Skeletal muscle tissue (tissue), 4 donors: ENCODE results near the gene CACNA1G. TPM values are rescaled to one million over a fixed set of nuclear protein-coding genes. Genes with fewer than 3 reads are reported as not detected.

Experiments
- H3K27ac ChIP-seq: one replicate; pipeline ENCODE4 v1.7.0; 2013; ENCODE audit warnings: mild to moderate bottlenecking, low read depth, low read length, inconsistent platforms
- H3K27me3 ChIP-seq, 3 donors: one replicate each; pipeline ENCODE4 v1.7.0; 2013; ENCODE audit warnings: low read length in 3 of 3; ENCODE audit not compliant: control insufficient read depth in 3 of 3, insufficient read depth in 3 of 3
- H3K36me3 ChIP-seq, 3 donors: one replicate each; pipeline ENCODE4 v1.7.0; 2013; ENCODE audit warnings: low read length in 3 of 3; ENCODE audit not compliant: control insufficient read depth in 3 of 3, insufficient read depth in 3 of 3
- H3K4me1 ChIP-seq, 3 donors: one replicate each; pipeline ENCODE4 v1.7.0; 2013; ENCODE audit warnings: low read length in 3 of 3, mild to moderate bottlenecking in 3 of 3; ENCODE audit not compliant: control insufficient read depth in 3 of 3, insufficient read depth in 3 of 3
- H3K4me3 ChIP-seq, 3 donors: one replicate each; pipeline ENCODE4 v1.7.0; 2013; ENCODE audit warnings: low read length in 3 of 3
- H3K9ac ChIP-seq, 3 donors: one replicate each; pipeline ENCODE4 v1.7.0; 2013; ENCODE audit warnings: low read length in 3 of 3, mild to moderate bottlenecking in 3 of 3, moderate library complexity in 2 of 3, low read depth in 1 of 3
- H3K9me3 ChIP-seq, 3 donors: one replicate each; pipeline ENCODE4 v1.7.0; 2013; ENCODE audit warnings: low read length in 3 of 3; ENCODE audit not compliant: control insufficient read depth in 3 of 3
- total RNA-seq: library from RNA; depleted of rRNA; stranded (reverse); fragments of >200 nt; gene quantifications from one replicate; pipeline ENCODE4 v1.2.3, GENCODE V29; 2014
- donor health status: Osteomylitis.

Gene CACNA1G
- total RNA-seq, 1 donor from 2014 or later = 3.7 TPM

GRCh38 chr17:50563092-50563511, 2.6 kb downstream of the CACNA1G start:
- peaks cover 17 to 26% (median 25%) of the 10 kb centered on the region in 3 donors for H3K4me1 ChIP-seq
- peaks cover 54 to 77% (median 67%) of the 10 kb centered on the region in 3 donors for H3K27me3 ChIP-seq
- no peak overlapping the region for H3K27ac ChIP-seq

GRCh38 chr17:50564916-50565315, 4.4 kb downstream of the CACNA1G start:
- H3K4me1 ChIP-seq = peaks cover 7 to 16% (median 13%) of the 10 kb centered on the region in 3 donors

More at GRCh38 chr17:50563092-50563511, 2.6 kb downstream of the CACNA1G start:
- Histone ChIP-seq H3K36me3 (no peaks in the 10 kb centered on the region), H3K9ac (no peak overlapping the region), H3K9me3 (no peaks in the 10 kb centered on the region), H3K4me3 (no peak overlapping the region)

GRCh38 chr17:50565402-50566350, 5.2 kb downstream of the CACNA1G start:
- H3K36me3 ChIP-seq = no peaks in the 10 kb centered on the region
- peak overlapping the region; percentile 30 for H3K27ac ChIP-seq
- no peak overlapping the region for H3K4me3 ChIP-seq
- H3K27me3 ChIP-seq = peaks cover 32 to 57% (median 47%) of the 10 kb centered on the region in 3 donors
- no peaks in the 10 kb centered on the region for H3K9me3 ChIP-seq
- peak overlapping the region in 1 of 3 donors; percentile 8 for H3K9ac ChIP-seq
- H3K4me1 ChIP-seq = peaks cover 2 to 11% (median 9%) of the 10 kb centered on the region in 3 donors

More at GRCh38 chr17:50564916-50565315, 4.4 kb downstream of the CACNA1G start:
- Histone ChIP-seq H3K9me3 (no peaks in the 10 kb centered on the region), H3K27me3 (peaks cover 36 to 62% (median 51%) of the 10 kb centered on the region in 3 donors), H3K36me3 (no peaks in the 10 kb centered on the region), H3K9ac (no peak overlapping the region), H3K4me3 (no peak overlapping the region), H3K27ac (peak overlapping the region; percentile 30)

- Histone ChIP-seq H3K36me3 (no peaks in the 10 kb centered on the region), H3K27me3 (peaks cover 32 to 52% (median 39%) of the 10 kb centered on the region in 3 donors), H3K9me3 (no peaks in the 10 kb centered on the region), H3K4me3 (no peak overlapping the region), H3K4me1 (peaks cover 0 to 11% (median 5%) of the 10 kb centered on the region in 3 donors), H3K27ac (no peak overlapping the region), H3K9ac (no peak overlapping the region)
Observed at GRCh38 chr17:50566886-50567285, 6.4 kb downstream of the CACNA1G start.

- no peak overlapping the region for H3K9ac ChIP-seq
- no peak overlapping the region for H3K4me3 ChIP-seq
- H3K4me1 ChIP-seq = peaks cover 0 to 11% (median 5%) of the 10 kb centered on the region in 3 donors
- H3K27me3 ChIP-seq = peaks cover 16 to 37% (median 22%) of the 10 kb centered on the region in 3 donors
- no peaks in the 10 kb centered on the region for H3K9me3 ChIP-seq
- H3K27ac ChIP-seq = no peak overlapping the region
- no peaks in the 10 kb centered on the region for H3K36me3 ChIP-seq
Observed at GRCh38 chr17:50568659-50569058, 8.1 kb downstream of the CACNA1G start.

- peaks cover 0 to 10% (median 5%) of the 10 kb centered on the region in 3 donors for H3K4me1 ChIP-seq
- H3K27me3 ChIP-seq = peaks cover 11 to 29% (median 15%) of the 10 kb centered on the region in 3 donors
- no peaks in the 10 kb centered on the region for H3K36me3 ChIP-seq
- H3K9ac ChIP-seq = no peak overlapping the region
- H3K4me3 ChIP-seq = no peak overlapping the region
- H3K27ac ChIP-seq = no peak overlapping the region
- H3K9me3 ChIP-seq = no peaks in the 10 kb centered on the region
Observed at GRCh38 chr17:50569592-50569991, 9.1 kb downstream of the CACNA1G start.

- H3K9me3 ChIP-seq = no peaks in the 10 kb centered on the region
- no peak overlapping the region for H3K4me3 ChIP-seq
- H3K4me1 ChIP-seq = peaks cover 0 to 8% (median 3%) of the 10 kb centered on the region in 3 donors
- H3K9ac ChIP-seq = no peak overlapping the region
- H3K27me3 ChIP-seq = peaks cover 11 to 27% (median 13%) of the 10 kb centered on the region in 3 donors
- no peak overlapping the region for H3K27ac ChIP-seq
- H3K36me3 ChIP-seq = no peaks in the 10 kb centered on the region
Observed at GRCh38 chr17:50570032-50570431, 9.5 kb downstream of the CACNA1G start.

GRCh38 chr17:50570528-50570927, 10.0 kb downstream of the CACNA1G start:
- no peaks in the 10 kb centered on the region for H3K9me3 ChIP-seq
- H3K27me3 ChIP-seq = peaks cover 11 to 25% (median 14%) of the 10 kb centered on the region in 3 donors
- no peak overlapping the region for H3K4me3 ChIP-seq
- H3K4me1 ChIP-seq = peaks cover 0 to 5% (median 0%) of the 10 kb centered on the region in 3 donors
- H3K36me3 ChIP-seq = no peaks in the 10 kb centered on the region
- no peak overlapping the region for H3K27ac ChIP-seq
- H3K9ac ChIP-seq = no peak overlapping the region

GRCh38 chr17:50571681-50572080, 11.2 kb downstream of the CACNA1G start:
- no peaks in the 10 kb centered on the region for H3K9me3 ChIP-seq
- H3K27ac ChIP-seq = no peak overlapping the region
- no peak overlapping the region for H3K4me3 ChIP-seq
- H3K36me3 ChIP-seq = no peaks in the 10 kb centered on the region
- H3K27me3 ChIP-seq = peaks cover 2 to 14% (median 11%) of the 10 kb centered on the region in 3 donors
- no peaks in the 10 kb centered on the region for H3K4me1 ChIP-seq
- H3K9ac ChIP-seq = no peak overlapping the region

- Histone ChIP-seq H3K9ac (no peak overlapping the region), H3K36me3 (no peaks in the 10 kb centered on the region), H3K4me1 (no peaks in the 10 kb centered on the region), H3K4me3 (no peak overlapping the region), H3K27me3 (peaks cover 3 to 11% (median 10%) of the 10 kb centered on the region in 3 donors), H3K27ac (no peak overlapping the region), H3K9me3 (no peaks in the 10 kb centered on the region)
Observed at GRCh38 chr17:50572541-50572940, 12.0 kb downstream of the CACNA1G start.
